GM21576 (cell line): ENCODE data around the gene RCSD1.

Experiments
- ATAC-seq: cut with Tn5 transposase; IDR thresholded peaks from one replicate; pipeline ENCODE4 v1.9.1; 2021; ENCODE audit warnings: mild to moderate bottlenecking, moderate library complexity; ENCODE audit not compliant: unreplicated experiment

Gene RCSD1

DNA sequence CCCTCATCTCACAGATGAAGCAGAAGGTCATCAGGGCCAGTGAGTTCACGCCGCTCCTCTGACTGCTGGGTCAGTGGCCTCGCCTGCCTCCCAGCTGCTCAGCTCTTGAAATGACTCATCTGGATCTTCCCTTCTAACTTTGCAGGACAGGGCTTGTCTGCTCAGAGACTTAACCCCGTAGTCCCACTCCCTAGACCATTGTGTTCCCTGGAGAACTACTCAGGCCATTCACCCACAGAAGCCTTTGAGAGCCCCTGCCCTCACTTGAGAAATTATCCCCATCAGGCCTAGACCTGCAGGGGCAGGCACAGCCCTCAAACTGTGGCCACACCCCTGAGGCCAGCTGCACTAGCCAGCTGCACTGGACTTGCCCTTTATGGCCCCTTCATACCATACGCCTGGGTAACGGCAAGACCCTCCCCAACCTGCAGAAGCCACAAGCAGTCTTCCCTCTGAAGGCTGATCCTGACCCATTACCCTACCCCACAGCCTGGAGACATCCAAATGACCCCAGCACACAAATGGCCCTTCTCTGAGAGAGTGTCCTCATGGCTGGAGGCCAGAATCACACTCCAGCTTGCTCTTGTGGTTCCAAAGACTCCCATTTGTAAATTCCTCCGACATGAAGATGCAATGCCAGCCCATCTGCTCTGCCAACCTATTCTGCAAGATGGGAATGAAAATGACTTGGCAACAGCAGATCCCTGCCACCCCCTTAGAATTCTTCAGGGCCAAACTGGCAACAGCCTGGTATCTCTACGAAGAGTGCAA is 33.2 kb downstream of the RCSD1 start:
- ATAC-seq = peak; percentile 52

DNA sequence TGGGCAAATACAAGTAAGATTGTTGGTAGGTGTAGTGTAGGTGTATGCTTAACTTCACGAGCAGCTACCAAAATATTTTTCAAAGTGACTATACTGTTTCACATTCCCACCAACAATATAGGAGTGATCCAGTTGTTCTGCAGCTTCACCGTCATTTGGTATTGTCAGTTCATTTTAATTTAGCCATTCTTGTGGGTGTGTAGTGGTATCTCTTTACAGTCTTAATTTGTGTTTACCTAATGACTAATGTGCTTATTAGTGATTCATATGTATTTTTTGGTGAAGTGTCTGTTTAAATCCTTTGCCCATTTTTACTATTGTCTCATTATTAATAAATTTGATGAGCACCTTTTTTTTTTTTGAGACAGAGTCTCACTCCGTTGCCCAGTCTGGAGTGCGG is 35.4 kb downstream of the RCSD1 start:
- ATAC-seq = no peak

DNA sequence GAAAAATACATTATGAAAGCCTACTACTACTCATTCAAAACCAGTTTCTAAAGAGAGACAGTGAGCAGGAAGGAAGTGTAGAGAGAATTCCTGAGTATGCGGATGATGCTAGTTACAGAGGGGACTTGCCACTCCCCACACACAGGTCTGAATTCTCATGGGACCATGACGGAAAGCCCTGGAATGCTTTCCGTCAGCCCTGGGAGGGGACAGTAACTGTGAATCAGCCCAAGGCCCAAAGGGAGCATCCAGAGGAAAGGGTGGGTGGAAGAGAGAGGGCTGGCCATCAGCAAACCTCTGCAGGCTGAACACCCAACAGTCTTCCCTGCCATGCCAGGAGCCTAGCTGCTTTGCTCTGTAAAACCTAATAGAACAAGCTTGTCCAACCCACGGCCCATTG is 36.4 kb downstream of the RCSD1 start:
- no peak for ATAC-seq

DNA sequence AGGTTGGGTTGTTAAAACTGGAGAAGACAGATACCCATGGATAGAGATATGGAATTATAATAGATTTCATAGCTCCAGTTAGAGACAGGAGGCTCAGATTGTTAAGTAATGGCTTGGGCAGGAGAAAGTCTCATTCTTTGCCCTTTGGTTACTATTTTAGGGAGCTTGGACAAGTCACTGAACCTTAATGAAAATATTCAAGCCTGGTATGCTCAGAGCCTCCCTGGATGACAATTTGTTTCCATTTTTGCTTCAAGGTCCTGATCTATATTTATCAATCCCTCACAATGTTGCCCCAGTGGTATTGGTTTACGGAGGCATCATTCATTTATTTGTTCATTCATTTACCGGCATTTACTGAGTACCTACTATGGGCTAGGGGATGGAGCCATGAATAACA is 37.5 kb downstream of the RCSD1 start:
- no peak for ATAC-seq

DNA sequence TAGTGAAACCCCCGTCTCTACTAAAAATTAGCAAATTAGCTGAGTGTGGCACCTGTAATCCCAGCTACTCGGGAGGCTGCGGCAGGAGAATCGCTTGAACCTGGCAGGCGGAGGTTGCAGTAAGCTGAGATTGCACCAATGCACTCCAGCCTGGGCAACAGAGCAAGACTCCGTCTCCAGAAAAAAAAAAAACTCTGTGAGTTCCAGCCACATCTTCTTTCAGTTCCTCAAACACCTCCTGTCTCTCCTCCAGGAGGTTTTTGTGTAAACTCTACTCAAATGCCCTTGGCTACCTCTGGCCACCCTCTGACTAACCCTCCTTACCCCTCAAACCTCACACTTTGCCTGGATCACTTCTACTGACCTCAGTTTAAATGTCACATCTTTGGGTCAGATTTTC is 38.1 kb downstream of the RCSD1 start:
- peak; percentile 75 for ATAC-seq

DNA sequence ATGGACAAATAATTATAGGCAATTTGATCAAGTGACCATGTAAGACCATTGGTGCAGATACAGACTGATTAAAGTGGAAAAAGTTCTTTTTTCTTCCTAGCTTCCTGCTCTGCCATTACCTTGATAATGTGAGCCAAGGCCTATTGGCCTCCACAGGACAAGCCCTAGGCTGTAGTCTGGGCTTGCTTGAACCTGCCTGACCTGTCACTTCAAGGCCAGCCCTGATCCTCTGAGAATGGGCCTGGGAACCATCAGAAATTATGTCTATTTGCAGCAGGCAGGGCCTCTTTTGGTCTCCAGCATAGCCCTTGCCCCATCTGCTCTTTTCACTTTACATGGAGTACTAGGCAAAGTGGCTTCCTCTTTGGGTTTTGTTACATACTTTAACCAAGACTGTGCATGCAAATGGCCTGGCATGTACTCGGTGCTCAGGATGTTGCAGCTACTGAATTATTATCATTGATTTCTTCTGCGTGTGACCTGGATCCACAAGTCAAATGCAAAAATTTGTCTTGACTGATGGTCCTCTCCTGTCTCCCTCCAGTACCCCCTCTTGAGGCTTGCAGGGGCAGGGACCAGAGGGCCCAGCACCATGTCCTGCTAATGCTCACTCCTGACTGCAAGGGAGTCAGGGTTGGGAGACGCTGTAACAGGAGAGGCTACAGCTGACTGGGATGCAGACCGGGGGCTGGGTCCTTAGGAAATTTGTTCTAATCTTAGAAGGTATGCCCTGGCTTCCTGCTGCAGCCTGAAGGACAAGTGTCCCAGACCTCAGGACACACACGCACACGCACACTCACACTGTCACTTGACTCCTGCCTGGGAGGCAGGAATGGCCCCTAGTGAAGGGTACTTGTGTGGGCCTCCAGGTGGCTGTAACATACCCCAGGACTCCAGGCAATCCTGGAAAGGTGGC is 39.4 kb downstream of the RCSD1 start:
- ATAC-seq = no peak

DNA sequence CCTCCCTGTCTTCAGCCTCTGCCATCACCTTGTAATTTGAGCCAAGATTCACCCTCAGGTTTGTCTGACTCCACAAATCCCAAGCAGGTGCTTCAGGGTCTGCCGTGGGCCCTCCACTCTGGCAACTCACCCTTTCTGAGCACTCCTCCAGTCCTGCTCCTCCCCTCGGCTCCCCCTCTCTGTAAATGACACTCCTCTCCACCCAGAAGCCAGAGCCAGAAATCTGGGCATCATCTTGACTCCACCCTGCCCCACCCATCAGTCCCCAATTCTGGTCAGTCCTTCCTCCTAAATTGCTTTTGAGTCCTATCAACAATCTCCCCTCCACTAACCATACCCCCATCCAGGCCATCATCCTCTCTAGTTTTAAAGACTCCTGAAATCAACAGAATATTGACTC is 40.5 kb downstream of the RCSD1 start:
- ATAC-seq = no peak

DNA sequence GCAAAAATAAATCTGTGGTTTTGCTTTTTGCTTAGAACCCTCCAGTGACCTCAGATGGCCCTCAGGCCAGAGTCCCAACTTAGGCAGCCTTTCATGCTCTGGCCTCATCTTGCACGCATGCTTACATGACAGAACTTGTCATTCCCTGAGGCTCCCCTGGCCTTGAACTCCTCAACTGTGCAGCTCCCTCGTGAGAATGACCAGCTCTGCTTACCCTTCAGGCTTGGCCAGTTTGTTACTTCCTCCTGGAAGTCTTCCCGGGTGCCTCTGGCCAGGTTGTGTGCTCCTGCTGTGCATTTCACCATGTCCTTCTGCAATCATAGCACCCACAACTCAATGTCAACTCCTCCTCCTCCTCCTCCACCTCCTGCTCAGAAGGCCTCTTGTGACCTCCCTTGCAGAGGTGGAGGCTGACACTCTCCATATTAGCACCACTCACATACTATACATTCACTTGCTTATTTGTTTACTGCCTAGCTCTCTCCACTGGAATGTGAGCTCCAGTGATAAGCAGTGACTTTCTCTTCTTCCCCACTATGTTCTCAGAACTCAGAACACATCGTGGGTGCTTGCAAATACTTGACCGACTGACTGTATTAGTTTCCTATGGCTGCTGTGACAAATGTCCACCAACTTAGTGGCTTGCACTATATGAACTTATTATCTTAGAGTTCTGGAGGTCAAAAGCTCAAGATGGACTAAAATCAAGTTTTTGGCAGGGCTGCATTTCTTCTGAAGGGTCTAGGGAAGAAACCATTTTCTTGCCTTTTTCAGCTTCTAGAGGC is 41.9 kb downstream of the RCSD1 start:
- ATAC-seq = no peak

DNA sequence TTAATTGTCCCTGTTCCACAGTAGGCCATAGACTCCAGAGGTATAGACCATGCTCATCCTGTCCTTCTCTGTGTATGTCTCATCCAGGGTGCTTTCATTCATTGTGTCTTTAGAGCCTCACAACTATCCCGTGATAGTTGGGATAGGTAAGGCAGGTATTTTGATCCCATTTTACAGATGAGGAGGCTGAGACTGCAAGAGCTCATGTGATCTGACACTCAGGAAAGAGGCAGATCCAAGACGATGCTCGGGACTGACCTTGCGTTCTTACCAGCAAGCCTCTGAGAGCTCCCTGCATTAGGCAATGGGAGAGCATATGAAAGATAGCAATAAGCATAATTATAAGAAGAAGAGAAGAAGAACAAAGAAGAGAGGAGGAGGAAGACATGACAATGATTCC is 42.8 kb downstream of the RCSD1 start:
- no peak for ATAC-seq

DNA sequence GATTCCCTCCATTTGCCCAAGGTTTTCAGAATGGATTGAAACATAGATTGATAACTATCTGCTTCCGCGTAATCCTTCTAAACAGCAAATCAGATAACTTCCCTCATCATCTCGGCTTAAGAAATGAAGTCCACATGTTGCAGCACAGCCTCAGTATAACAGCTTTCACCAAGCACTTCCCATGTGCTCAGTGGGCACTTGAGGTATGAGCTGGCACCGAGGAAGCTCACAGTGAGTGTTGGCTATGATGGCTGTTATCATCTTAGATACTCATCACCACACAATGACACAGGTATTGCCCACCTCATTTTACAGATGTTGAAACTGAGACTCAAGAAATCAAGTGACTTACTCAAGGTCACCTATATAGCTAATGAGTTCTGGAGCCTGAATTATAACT is 43.2 kb downstream of the RCSD1 start:
- no peak for ATAC-seq

DNA sequence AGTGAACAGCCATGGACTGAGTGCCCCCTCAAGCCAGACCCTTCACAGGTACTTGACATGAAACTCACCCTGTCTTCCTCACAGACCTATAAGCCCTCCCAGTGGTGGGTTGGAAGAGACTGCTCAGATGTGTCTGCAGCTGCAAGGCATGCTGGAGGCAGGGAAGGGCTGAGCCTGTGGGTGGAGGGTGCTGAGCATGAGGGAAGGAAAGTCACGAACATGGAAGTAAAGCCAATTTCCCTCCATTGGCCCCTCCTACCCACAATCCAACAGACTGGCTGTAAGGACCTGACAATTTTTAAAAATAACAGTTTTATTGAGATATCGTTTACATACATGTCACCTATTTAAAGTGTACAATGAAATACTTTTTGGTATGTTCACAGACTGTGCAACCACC is 44.1 kb downstream of the RCSD1 start:
- no peak for ATAC-seq

DNA sequence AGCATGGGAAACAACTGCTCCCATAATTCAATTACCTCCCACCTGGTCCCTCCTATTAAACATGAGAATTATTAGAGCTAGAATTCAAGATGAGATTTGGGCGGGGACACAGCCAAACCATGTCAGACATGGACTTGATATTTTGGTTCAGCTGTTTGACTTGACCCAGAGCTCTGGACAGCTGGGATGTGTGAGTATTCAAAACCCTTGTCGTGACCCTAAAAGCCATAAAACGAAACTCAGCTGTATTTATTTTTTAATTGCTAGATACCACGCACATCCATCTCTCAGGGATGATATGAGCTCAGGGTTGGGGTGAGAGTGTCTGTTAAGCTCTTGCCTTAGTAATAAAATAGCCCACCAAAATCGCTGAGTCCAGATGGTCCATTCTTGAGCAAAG is 45.4 kb downstream of the RCSD1 start:
- no peak for ATAC-seq

DNA sequence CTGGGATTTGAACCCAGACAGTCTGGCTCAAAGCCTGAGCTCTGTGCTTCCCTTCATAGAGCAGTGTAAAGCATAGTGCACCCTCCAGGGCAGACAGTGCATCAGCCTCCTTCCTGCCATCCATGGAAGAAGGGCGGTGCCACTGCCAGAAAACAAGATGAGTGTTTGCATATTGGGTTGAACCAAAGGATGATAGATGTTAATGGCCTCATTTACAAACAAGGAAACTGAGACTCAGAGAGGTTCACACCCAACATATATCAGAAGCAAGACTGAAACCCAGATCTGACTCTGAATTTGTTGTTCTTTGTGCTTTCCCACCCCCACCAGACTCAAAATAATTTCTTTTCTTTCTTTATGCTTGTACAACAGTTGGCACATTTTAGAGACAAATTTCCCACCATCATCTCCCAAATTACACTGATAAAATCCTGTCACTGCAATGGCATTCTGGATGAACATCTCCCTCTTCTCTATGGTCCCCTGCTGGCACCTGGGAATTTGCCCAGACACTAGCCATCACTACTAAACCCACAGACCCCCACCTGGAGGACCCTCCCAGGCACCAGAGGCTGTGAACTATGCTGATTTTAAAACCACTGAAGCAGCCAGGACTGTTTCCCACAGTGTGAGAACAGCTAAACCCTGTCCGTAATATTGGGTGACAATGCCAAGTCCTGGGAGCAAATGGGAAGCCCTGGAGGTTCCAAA is 46.3 kb downstream of the RCSD1 start:
- ATAC-seq = peak; percentile 68

DNA sequence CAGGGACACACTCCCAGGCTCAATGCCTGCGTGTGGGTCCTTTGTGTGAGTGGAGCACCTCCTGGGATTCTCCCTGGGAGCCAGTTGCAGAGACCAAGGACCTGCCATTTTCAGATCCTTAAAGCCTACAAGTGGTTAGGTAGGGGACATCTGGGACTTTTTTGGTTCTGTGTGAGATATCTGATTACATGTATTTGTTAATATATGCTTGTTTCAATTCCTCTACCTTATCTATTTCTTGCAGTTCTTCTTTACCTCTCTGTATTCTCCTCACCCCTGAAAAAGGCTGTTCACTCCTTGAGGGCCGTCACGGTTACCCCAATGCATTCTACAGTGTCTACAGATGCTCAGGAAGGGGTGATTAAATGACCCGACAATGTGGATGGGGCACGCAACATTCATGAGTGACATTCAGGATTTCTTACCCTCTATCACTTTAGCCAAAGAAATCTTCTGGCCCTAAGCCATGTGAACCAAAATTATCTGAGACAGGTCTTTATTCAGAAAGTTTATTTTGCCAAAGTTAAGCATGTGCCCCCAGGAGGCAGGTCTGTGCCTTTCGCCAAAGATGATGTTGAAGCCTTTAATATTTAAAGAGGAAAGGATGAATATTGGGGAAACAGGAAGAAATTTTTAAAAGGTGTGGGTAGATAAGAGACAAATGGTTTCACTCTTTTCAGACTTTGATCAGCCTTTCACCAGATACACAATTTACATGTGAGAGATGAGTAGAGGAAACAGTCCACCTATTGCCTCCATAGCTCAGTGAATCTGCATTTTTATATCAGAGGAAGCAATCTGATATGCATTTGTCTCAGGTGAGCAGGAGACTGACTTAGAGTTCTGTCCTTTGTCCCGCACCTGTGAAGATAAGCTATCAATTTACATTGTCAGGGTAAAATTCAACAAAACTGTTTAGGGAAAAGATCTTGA is 47.1 kb downstream of the RCSD1 start:
- no peak for ATAC-seq

DNA sequence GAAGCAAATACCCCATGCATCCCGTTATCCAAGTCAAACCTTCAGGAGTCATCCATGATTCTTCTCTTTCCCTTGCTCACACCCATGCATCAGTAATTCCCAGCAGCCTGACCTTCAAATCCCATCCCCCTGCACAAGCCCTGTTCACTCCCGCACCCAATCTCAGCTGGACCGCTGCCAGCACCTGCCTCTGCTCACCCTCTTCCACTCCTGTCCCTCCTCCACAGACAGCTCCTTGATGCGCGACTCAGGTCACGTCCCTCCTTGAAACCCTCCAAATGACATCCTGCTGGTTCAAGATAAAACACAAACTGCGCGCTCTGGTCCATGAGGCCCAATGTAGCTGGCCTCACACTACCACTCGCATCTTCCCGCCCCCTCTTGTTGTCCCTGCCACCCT is 48.4 kb downstream of the RCSD1 start:
- no peak for ATAC-seq

DNA sequence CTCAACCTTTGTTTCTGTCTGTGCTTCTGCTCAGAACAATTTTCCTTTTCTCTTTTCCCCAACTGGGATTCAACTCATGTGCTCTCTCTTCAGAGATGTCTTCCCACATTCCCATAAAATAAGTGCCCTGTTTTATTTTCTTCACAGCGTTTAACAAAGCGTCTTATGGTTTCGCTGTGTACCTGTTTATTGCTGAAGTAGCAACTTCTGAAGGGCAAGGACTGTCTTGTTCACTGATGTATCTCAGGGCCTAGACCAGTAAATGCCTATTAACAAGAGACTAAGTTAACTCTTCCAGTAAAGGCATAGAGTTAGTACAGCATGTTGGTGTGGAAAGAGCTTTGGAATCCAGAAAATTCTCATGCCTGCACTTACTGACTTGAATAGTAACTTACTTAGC is 48.8 kb downstream of the RCSD1 start:
- ATAC-seq = no peak

DNA sequence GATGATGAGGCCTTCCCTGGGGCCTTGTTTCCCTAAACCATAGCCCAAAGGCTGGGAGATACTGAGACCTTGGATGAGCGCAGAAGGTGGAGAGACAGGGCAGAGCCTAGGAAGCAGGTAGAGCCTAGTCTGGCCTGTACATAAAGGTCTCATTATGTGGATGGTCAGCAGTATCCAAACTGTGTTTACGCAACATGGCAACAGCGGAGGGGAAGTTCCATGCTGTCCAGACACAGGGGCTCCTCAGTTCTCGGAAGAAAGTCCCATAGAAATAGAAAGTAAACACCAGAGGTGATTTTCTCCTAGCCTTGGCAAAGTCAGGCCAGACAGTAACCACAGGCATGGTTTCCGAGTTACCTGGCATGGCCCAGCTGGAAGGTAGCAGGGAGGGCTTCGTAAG is 49.7 kb downstream of the RCSD1 start:
- no peak for ATAC-seq

DNA sequence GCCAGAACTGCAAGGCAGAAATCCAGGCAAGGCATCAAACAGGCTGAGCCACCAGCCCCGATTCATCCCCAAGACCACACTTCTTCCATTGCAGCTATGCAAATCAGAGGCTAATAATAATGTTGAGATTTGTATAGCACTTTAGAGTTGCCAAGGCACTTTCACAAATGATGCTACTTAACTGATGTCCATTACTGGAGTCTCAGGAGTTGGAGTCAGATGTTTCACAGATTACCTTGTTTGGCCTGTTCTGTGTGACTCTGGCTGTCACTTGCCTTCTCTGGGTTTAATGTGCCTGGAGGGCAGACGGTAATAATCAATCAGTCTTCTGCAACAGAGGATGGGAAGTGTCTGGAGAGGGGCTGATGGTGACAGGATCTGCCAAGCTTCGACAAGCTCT is 51.0 kb downstream of the RCSD1 start:
- ATAC-seq = no peak

DNA sequence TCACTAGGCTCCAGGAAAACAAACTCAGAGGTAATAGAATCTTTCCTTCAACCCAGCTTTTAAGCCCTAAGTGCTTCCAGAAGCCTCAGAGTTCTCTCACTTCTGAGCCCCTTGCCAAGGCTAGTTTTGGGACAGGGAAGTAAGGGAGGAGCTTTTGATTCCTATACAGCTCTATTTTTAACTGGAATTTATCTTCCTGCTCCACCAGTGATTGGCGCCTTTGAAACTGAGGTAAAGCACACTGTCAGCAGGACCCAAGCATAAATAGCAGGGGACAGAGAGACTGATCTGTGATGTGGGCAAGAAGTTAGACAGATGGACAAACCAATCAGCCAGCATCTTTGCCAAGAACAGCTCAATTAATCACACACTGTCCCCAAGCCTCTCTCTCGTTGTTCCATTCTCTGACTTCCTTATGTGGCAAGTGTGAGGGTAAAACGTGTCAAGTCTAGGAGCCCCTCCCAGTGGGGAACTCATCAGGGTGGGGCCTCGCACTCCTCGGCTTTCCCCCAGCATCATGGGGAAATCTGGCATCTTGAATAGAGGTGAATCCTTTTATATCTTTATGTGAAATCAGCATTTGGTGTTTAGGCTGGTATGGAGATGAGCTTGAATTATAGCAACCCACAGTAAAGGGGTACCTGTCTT is 51.5 kb downstream of the RCSD1 start:
- ATAC-seq = no peak
